ENCODE results near the gene ONECUT1. TPM values are rescaled to one million over a fixed set of nuclear protein-coding genes. Genes with fewer than 3 reads are reported as not detected.

The ONECUT1 gene
- total and polyA plus RNA-seq, 10 of the 15 experiments (the other 5 are each of a cell fraction or from before 2014, with no cell fraction given) = 0.28 TPM; not detected in 9

DNA sequence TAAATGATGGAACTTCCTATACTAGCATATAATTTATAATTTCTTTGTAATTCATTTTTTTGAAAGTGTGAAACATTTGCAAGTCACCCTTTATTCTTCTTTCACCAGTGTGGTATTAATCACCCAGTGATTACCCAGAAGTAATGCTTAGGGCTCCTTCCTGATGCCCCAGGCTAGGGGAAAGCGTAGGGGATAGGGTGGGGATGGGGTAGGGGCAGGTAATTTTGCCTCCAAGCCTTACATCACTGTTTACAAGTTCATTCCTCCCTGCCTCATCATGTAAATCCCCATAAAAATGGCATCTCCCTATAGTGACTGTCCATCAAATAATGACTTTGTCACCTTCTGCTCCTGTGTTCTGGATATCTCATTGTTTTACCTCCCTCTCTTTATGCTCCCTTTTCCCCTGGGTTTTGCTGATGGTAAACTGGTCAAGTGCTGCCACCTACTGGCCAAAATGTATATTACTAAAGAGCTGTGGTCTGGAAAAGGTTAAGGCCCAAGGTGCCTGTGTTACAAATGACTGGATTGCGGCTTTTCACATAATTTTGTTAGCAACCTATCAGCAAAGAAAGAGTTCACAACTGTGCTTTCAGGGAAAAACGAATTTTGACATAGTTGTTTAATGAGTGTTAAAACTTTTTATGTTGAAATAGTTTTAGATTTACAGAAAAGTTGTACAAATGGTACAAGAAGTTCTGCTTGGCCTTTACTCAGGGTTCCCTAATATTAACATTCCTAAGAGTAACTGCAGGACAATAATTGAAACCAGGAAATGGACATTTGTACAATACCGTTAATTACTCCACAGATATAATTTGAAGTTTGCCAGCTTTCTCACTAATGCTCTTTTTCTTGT lies 54.7 kb downstream of the ONECUT1 start (continued):
- TF ChIP-seq, protein P1, sequence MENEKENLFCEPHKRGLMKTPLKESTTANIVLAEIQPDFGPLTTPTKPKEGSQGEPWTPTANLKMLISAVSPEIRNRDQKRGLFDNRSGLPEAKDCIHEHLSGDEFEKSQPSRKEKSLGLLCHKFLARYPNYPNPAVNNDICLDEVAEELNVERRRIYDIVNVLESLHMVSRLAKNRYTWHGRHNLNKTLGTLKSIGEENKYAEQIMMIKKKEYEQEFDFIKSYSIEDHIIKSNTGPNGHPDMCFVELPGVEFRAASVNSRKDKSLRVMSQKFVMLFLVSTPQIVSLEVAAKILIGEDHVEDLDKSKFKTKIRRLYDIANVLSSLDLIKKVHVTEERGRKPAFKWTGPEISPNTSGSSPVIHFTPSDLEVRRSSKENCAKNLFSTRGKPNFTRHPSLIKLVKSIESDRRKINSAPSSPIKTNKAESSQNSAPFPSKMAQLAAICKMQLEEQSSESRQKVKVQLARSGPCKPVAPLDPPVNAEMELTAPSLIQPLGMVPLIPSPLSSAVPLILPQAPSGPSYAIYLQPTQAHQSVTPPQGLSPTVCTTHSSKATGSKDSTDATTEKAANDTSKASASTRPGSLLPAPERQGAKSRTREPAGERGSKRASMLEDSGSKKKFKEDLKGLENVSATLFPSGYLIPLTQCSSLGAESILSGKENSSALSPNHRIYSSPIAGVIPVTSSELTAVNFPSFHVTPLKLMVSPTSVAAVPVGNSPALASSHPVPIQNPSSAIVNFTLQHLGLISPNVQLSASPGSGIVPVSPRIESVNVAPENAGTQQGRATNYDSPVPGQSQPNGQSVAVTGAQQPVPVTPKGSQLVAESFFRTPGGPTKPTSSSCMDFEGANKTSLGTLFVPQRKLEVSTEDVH (IDR thresholded peaks at IDR 0.05; ENCODE audit: low read depth, partially characterized antibody) = no peak
- no peak for TF ChIP-seq NBN (IDR thresholded peaks at IDR 0.05)
- no peak; the same call in 1 of the 2 replicates for TF ChIP-seq ATF7 (IDR thresholded peaks at IDR 0.05; ENCODE audit: low read depth)
- TF ChIP-seq, protein P2, sequence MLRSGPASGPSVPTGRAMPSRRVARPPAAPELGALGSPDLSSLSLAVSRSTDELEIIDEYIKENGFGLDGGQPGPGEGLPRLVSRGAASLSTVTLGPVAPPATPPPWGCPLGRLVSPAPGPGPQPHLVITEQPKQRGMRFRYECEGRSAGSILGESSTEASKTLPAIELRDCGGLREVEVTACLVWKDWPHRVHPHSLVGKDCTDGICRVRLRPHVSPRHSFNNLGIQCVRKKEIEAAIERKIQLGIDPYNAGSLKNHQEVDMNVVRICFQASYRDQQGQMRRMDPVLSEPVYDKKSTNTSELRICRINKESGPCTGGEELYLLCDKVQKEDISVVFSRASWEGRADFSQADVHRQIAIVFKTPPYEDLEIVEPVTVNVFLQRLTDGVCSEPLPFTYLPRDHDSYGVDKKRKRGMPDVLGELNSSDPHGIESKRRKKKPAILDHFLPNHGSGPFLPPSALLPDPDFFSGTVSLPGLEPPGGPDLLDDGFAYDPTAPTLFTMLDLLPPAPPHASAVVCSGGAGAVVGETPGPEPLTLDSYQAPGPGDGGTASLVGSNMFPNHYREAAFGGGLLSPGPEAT (IDR thresholded peaks at IDR 0.05; ENCODE audit: low read depth) = no peak
- no peak for TF ChIP-seq RB1 (IDR thresholded peaks at IDR 0.05; ENCODE audit: borderline replicate concordance)
- no peak for TF ChIP-seq CHD4 (IDR thresholded peaks at IDR 0.05)
- no peak for TF ChIP-seq RELA (IDR thresholded peaks at IDR 0.05; ENCODE audit: borderline replicate concordance, partially characterized antibody)
- TF ChIP-seq JUND (IDR thresholded peaks at IDR 0.05; ENCODE audit: low read depth, low read length) = no peak
